GM23248 (cell line): ENCODE data around the gene KHSRP. TPM values are rescaled to one million over a fixed set of nuclear protein-coding genes. Genes with fewer than 3 reads are reported as not detected.

Source experiments
- DNase-seq: peaks from one replicate; pipeline ENCODE4 v3.0.0-alpha.2; 2015
- H2AFZ ChIP-seq: fragments of 200-600 bp; sonication (generic); 2 replicates; pipeline ENCODE4 v1.6.1; 2016; ENCODE audit warnings: antibody characterized with exemption
- H3F3A ChIP-seq: fragments of 200-600 bp; sonication (generic); 2 replicates; pipeline ENCODE4 v1.6.1; 2016; ENCODE audit warnings: mild to moderate bottlenecking, antibody characterized with exemption, mixed run types; ENCODE audit not compliant: insufficient read depth
- H3K27ac ChIP-seq: fragments of 200-600 bp; sonication (generic); 2 replicates; pipeline ENCODE4 v1.5.1; 2016; ENCODE audit warnings: mild to moderate bottlenecking
- H3K27me3 ChIP-seq: fragments of 200-600 bp; sonication (generic); replicated peaks from 2 replicates; pipeline ENCODE4 v1.6.1; 2016; ENCODE audit warnings: mild to moderate bottlenecking; ENCODE audit not compliant: insufficient read depth
- H3K36me3 ChIP-seq: fragments of 200-600 bp; sonication (generic); 2 replicates; pipeline ENCODE4 v1.6.1; 2016; ENCODE audit warnings: low read depth, mild to moderate bottlenecking
- H3K4me1 ChIP-seq: fragments of 200-600 bp; sonication (generic); 2 replicates; pipeline ENCODE4 v1.6.1; 2016; ENCODE audit warnings: mild to moderate bottlenecking; ENCODE audit not compliant: insufficient read depth
- H3K4me2 ChIP-seq: fragments of 200-600 bp; sonication (generic); one replicate; pipeline ENCODE4 v1.6.1; 2016; ENCODE audit warnings: mild to moderate bottlenecking; ENCODE audit not compliant: unreplicated experiment
- H3K4me3 ChIP-seq: fragments of 200-600 bp; sonication (generic); 2 replicates; pipeline ENCODE4 v1.5.1; 2016; ENCODE audit warnings: mild to moderate bottlenecking
- H3K79me2 ChIP-seq: fragments of 200-600 bp; sonication (generic); 2 replicates; pipeline ENCODE4 v1.6.1; 2016; ENCODE audit warnings: mild to moderate bottlenecking; ENCODE audit not compliant: insufficient read depth
- H3K9ac ChIP-seq: fragments of 200-600 bp; sonication (generic); 2 replicates; pipeline ENCODE4 v1.6.1; 2016; ENCODE audit warnings: mild to moderate bottlenecking
- H3K9me2 ChIP-seq: fragments of 200-600 bp; sonication (generic); 2 replicates; pipeline ENCODE4 v1.6.1; 2016; ENCODE audit warnings: mixed run types, mild to moderate bottlenecking, moderate library complexity; ENCODE audit not compliant: insufficient read depth
- H3K9me3 ChIP-seq: fragments of 200-600 bp; sonication (generic); one replicate; pipeline ENCODE4 v1.6.1; 2017; ENCODE audit warnings: low read depth
- H4K20me1 ChIP-seq: fragments of 200-600 bp; sonication (generic); 2 replicates; pipeline ENCODE4 v1.6.0; 2016; ENCODE audit not compliant: insufficient read depth
- EZH2 ChIP-seq: fragments of 200-600 bp; sonication (generic); IDR thresholded peaks from 2 replicates; pipeline ENCODE4 v1.6.1; 2018; ENCODE audit warnings: antibody characterized with exemption, mild to moderate bottlenecking; ENCODE audit not compliant: insufficient read depth, poor library complexity, severe bottlenecking
- EZH2phosphoT487 ChIP-seq: fragments of 200-600 bp; sonication (generic); IDR thresholded peaks from 2 replicates; pipeline ENCODE4 v1.6.1; 2018; ENCODE audit warnings: antibody characterized with exemption, moderate library complexity, mild to moderate bottlenecking, low read depth; ENCODE audit not compliant: insufficient read depth
- WGBS, 2 experiments: methylation state at CpG; one replicate each; pipeline ENCODE4 v1.1.6; 2015 to 2017; ENCODE audit warnings: low lambda C conversion rate in 2 of 2, low coverage in 1 of 2; ENCODE audit errors: missing lambda C conversion rate in 2 of 2; 5-methylcytosine and 5-hydroxymethylcytosine counted together
- in situ Hi-C: fragments of 300-500 bp; cut with MboI; formaldehyde crosslinking; loops from 2 replicates; pipeline ENCODE4 v1.15.0; 2020
- polyA plus RNA-seq: library from polyadenylated mRNA; unstranded; fragments of >200 nt; fragmentation: Nextera tagmentation; extraction: Ambion mirVana; gene quantifications from 2 replicates; pipeline ENCODE4 v1.2.1, GENCODE V29; 2016
- total RNA-seq: library from RNA; depleted of rRNA; stranded (reverse); fragments of >200 nt; shearing (Covaris generic); gene quantifications from 2 replicates; pipeline ENCODE4 v1.2.3, GENCODE V29; 2014

Gene KHSRP
- total and polyA plus RNA-seq, 2 experiments from 2014 or later, result 17.3 to 61.6 TPM

DNA sequence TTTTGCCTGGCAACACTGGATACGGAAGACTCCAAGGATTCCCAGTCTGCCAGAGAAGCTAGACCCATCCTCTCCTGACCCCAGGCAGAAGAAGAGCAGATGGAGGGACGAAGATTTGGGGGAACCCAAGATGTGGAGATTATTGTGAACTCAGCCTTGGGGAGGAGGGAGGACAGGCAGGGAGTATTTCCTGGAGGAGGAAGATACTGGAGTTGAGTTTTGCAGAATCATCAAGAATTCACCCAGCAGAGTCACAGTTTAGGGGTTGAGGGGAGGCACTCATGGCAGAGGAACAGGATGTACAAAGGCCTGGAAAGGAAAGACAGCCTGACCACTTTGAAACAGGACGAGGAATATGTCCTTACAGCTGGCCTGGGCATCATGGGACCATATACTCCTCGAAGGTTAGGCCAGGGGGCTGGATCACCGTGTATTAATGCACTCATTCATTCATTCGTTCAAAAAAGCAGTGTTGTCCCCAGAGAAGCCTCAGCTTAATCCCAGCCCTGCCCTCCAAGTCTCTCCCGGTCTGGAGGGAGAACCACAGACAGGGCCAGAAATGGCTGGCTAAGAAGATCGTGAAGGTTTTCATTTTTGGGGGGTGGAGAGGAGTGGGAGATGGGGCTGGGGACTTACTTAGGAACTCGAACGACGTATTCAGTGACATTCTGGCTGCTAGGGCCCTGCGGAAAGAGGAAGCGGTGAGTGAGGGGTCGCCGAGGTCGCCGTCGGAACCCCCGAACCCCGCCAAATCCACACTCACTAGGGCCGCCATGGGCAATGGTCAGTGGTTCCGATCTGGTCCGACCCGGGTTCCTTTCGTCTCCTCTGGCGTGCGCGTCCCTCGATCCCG is 32.2 kb downstream of the KHSRP start:
- in situ Hi-C loops, result no loop called here
- Histone ChIP-seq H3K36me3 (peaks cover 20% of the 10 kb centered on the region), H3K4me1 (peaks cover 9% of the 10 kb centered on the region), H3K9ac (peak overlapping the region; percentile 96), H3K79me2 (peaks cover 53% of the 10 kb centered on the region), H4K20me1 (no peaks in the 10 kb centered on the region), H3K4me3 (peak overlapping the region; percentile 91), H3K9me3 (no peaks in the 10 kb centered on the region), H3K27ac (peak overlapping the region; percentile 94), H3K27me3 (no peaks in the 10 kb centered on the region), H3F3A (no peaks in the 10 kb centered on the region), H2AFZ (peak overlapping the region; percentile 92), H3K4me2 (peak overlapping the region; percentile 91), H3K9me2 (no peaks in the 10 kb centered on the region)
- peak; percentile 38 for DNase-seq
- 4 to 6% methylated on average over 28 to 30 of the region's 30 CpGs for WGBS, 2 experiments
- TF ChIP-seq EZH2phosphoT487 (no peak), EZH2 (no peak)

DNA sequence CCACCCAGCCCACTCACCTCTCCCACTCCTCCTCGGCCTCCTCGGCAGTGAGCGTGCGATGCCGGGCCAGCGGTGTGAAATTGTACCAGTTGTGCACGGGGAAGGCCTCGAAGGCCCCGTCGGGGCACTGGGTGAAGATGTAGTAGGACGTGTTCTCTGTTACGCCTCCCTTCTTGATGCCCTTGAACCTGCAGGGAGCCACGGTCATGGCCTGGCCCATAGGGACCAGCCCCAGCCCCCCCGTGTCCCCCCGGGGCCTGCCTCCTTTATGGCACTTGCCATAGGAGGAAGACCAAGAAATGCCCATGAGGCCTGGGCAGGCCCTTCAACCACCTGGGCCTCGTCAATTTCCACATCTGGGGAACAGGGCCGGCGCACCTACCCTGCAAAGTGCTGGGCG is 37.2 kb downstream of the KHSRP start:
- TF ChIP-seq EZH2 (no peak), EZH2phosphoT487 (no peak)
- H2AFZ ChIP-seq, result no peak overlapping the region
- WGBS, 2 experiments, result 93 to 96% methylated on average over 15 to 19 of the region's 19 CpGs
- DNase-seq, result no peak
- H3K9ac ChIP-seq, result no peak overlapping the region
- no peaks in the 10 kb centered on the region for H4K20me1 ChIP-seq
- H3K4me2 ChIP-seq, result no peak overlapping the region
- no peak overlapping the region for H3K4me3 ChIP-seq
- no peak overlapping the region for H3K27ac ChIP-seq
- no peaks in the 10 kb centered on the region for H3K9me2 ChIP-seq
- H3K36me3 ChIP-seq, result peaks cover 20% of the 10 kb centered on the region
- no peaks in the 10 kb centered on the region for H3F3A ChIP-seq
- H3K4me1 ChIP-seq, result 0 out of 2 replicates have a peak, but pooled peaks cover 4% of the 10 kb centered on the region
- no peaks in the 10 kb centered on the region for H3K27me3 ChIP-seq
- in situ Hi-C loops, result no loop called here
- peaks cover 47% of the 10 kb centered on the region for H3K79me2 ChIP-seq
- no peaks in the 10 kb centered on the region for H3K9me3 ChIP-seq

DNA sequence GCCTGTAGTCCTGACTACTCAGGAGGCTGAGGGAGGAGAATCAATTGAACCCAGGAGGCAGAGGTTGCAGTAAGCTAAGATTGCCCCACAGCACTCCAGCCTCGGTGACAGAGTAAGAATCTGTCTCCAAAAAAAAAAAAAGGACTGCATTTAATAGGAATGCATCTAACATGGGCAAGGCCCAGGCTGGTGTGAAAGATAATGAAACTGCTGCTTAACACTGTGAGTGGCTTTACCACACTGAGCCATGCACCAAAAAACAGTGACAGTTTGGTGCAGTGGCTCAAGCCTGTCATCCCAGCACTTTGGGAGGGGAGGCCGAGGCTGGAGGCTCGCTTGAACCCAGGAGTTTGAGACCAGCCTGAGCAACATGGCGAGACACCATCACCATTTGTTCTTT is 40.2 kb downstream of the KHSRP start:
- Histone ChIP-seq H2AFZ (no peak overlapping the region), H3K27me3 (no peaks in the 10 kb centered on the region), H4K20me1 (no peaks in the 10 kb centered on the region), H3K4me1 (no peaks in the 10 kb centered on the region), H3K9me3 (no peaks in the 10 kb centered on the region), H3K9me2 (no peaks in the 10 kb centered on the region), H3K27ac (no peak overlapping the region), H3K36me3 (peaks cover 24% of the 10 kb centered on the region), H3K4me2 (no peak overlapping the region), H3K79me2 (peaks cover 17% of the 10 kb centered on the region; the same call in 1 of the 2 replicates), H3F3A (no peaks in the 10 kb centered on the region), H3K9ac (no peak overlapping the region), H3K4me3 (no peak overlapping the region)
- WGBS, 2 experiments, result 86 to 88% methylated on average over 4 of the region's 4 CpGs
- no peak for TF ChIP-seq EZH2
- no peak for TF ChIP-seq EZH2phosphoT487
- DNase-seq, result no peak
- in situ Hi-C loops, result no loop called here

DNA sequence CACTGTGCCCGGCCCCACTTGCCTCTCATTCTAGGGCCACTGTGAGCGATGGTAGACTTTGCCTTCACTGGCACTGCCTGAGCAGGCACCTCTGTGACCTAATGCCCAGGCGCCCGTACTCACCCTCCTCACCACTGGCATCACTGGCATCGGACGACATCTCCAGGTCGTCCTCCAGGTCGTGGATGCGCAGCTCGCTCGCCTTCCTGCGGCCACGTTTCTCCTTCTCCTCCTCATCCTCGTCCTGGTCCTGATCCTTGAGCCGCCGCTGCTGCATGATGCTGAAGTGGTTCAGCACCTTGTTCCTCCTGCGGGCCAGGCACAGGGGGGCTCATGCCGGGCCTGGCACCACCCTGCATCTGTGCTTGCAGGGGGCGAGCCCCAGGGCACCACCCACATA is 41.4 kb downstream of the KHSRP start:
- Histone ChIP-seq H3K79me2 (peaks cover 8% of the 10 kb centered on the region; the same call in 1 of the 2 replicates), H3F3A (peaks cover 10% of the 10 kb centered on the region; the same call in 1 of the 2 replicates), H3K9me2 (no peaks in the 10 kb centered on the region), H3K4me3 (no peak overlapping the region), H3K9ac (no peak overlapping the region), H3K4me2 (no peak overlapping the region), H3K36me3 (peaks cover 16% of the 10 kb centered on the region), H2AFZ (no peak overlapping the region), H4K20me1 (no peaks in the 10 kb centered on the region), H3K27ac (no peak overlapping the region), H3K4me1 (no peaks in the 10 kb centered on the region), H3K9me3 (no peaks in the 10 kb centered on the region), H3K27me3 (no peaks in the 10 kb centered on the region)
- no peak for TF ChIP-seq EZH2
- no peak for DNase-seq
- 95 to 99% methylated on average over 19 of the region's 19 CpGs for WGBS, 2 experiments
- in situ Hi-C loops, result no loop called here
